GM19240 (cell line): ENCODE data around the gene SEC22A.

Experiments used
- DNase-seq: peaks from one replicate; pipeline ENCODE4 v3.0.0; 2011; ENCODE audit warnings: low spot score; ENCODE audit not compliant: insufficient read length

SEC22A gene

DNA sequence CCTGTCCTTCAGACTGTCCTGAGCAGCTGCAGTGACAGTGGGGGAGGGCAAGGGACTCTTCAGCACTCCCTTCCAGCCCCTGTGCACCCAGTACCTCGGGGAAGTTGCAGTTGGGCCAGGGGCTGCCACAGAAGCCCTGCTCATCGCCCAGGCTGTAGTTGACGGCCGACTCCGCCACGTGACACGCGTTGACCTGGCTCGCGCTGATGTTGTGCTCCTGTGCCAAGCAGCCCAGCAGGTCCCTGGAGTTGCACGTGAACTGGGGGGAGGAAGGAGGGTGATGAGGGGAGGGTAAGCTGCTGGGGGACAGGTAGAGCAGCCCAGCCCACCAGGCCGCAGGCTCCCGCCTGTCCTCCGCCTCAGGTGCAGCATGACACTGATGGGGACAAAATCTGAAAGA is 101.2 kb downstream of the SEC22A start:
- no peak for DNase-seq

- DNase-seq: no peak
Measured at GRCh38 chr3:123303976-123304560, 102.3 kb downstream of the SEC22A start.

- DNase-seq: no peak
Measured at GRCh38 chr3:123305192-123305591, 103.4 kb downstream of the SEC22A start.

DNA sequence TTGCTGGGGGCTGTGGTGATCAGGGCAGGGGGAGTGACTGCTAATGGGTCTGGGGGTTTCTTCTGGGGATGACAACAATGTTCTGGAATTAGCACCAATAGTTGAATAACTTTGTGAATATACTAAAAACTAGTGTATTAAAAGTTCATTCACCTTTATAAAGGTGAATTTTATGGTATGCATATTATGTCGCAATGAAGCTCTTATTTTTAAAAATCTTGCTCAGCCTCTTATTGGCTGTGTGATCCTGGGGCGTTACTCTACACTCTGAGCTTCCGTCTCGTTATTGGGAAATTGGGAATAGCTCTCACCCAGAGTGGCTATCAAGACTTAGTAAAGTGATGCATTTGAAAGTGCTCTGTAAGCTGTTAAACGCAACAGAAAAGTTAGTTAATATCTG is 105.3 kb downstream of the SEC22A start:
- DNase-seq: no peak

- no peak for DNase-seq
Measured at GRCh38 chr3:123310186-123310585, 108.4 kb downstream of the SEC22A start.

DNA sequence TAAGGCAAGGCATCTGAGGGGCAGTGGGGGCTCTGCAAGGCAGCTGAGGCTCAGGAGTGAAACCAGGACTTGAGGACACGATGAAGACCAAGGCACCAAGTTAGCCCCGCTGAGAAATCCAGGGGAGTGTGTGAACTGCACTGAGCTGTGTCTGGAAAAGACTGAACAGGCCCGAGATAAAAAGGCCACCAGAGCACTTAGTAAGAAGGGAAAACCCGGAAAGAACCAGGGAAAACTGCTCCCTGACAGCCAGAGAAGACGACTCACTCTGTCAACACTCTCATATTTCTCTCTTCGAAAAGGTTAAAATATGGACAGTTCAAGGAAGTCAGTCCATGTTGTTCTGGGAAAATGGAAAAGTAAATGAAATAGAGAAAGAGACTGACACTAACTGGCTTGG is 109.0 kb downstream of the SEC22A start:
- no peak for DNase-seq

DNA sequence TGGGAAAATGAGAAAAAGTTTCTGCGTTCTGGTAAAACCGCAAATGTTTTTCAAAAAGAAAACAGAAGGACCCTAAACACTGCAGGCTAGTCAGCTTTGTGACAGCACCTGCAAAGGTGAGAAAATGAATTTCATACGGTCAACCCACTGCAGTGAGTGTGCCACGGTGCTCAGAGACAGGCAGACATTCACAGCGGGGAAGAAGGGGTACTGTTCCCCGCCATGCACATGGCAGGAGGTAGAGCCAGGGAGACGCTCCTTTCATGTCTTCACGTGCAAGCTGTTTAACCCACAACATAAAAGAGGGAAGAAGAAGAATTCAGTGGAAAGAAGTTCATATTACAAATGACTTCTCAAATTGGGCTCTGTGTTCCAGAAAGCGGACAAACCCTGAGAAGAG is 109.5 kb downstream of the SEC22A start:
- no peak for DNase-seq

DNA sequence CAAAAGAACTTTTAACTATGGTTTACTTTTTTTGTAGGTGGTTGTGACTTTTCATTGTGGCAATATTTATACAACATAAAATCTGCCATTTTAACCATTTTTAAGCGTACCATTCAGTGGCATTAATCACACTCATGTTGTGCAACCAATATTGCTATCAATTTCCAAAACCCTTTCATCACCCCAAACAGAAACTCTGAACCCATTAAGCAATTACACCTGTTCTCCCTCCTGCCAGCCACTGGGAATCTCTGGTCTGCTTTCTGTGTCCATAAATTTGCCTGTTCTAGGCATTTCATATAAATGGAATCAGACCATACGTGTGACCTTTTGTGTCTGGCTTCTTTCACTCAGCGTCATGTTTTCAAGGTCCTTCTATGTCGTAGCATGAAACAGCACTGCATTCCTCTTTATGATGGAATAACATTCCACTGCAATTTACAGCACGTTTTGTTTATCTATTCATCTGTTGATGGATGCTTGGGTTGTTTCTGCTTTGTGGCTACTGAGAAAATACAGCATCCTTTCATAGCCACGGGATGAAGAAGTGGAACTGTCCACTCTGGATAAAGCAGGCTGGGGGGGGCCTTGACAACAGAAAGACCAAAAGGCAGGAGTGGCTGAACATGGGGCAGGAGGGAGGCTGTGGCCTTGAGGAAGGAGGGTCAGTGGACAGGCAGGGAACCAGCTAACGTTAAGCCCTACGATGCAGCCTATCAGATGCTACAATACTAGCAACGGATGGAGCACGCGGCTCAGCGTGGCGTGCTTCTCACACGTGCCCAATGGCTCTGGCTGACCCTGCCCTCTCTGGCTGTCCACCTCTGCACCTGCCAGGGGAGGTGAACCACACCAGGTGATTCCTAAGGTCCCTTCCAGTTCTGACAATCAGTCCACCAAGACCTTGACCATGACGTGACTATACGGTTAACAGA is 110.9 kb downstream of the SEC22A start:
- DNase-seq: no peak

DNA sequence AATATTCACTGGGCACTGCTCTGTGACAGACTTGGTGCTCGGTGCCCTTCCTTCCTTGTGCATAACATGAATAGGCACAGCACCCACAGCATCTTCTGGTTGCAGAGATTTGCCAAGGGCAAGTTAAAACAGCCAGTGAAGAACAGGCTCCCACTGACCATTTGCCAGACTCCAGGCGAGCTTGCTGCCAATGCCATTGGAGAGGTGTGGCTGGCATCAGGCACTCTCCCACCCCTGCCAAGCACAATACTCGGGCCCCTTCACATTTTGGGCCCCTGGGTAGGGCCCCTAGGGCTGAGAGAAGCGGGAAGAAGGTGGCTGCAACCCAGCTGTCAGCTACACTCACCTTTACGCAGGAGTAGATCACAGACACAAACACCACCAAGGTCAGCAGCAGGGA is 112.1 kb downstream of the SEC22A start:
- no peak for DNase-seq

DNA sequence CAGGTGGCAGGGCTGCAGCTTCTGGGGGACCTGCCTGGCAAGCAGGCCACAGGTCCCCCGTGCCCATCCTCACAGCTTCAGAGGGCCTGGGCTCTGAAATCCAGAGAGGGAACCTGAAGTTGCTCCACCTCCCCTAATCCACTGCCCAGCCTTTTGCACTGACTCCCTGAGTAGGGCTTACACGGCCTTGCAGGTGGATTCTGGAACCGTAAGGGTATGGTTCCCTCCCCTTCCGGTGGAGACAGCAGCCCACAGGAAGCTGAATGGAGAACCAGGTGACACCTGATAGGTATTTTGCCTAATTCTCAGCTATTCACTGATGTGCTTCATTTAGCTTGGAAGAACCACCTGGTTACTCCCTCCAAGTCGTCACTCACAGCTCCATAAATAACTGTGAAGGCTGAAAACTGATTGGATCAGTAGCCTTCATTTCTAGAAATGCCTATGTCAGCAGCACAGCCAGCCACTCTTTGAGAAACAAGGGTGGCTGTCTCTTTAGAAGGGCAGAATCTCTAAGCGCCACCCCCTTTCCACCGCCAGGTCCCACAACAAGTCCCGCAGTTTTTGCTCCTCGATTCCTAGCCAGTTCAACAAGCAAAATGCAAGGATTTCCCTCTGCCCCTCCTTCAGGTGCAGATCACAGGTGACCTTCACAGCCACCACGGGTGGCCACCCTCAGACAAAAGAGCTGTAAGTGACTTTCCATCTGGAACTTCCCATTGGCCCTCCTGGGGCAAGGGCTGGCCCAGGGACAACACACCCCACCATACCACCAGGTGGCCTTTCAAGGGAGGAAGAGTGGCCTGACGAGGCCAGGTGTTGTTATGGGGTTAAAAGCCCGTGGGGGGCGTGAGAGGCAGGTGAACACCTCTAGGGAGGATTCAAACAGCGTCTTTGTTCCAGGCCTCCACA is 112.9 kb downstream of the SEC22A start:
- no peak for DNase-seq

GRCh38 chr3:123315271-123315595 is 113.5 kb downstream of the SEC22A start:
- DNase-seq: no peak

GRCh38 chr3:123317716-123318115 is 116.0 kb downstream of the SEC22A start:
- no peak for DNase-seq

DNA sequence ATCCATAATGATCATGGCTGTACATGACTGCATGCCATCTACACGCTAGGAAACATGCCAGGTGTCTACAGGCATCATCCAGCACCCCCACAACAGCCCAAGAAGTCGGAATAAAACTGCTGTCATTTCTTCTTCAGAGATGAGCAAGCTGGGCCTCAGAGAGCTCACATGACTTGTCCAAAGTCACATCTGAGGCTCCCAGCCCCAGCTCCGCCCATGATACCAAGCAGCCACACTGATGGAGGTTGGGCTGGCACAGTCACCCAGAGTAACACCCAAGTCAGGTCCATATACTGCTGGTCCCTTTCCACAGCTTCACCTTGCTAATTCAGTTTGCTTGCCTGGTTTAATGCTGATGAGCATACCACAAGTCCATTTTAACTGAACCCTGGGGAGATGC is 116.6 kb downstream of the SEC22A start:
- no peak for DNase-seq

- no peak for DNase-seq
Measured at GRCh38 chr3:123319760-123320159, 118.0 kb downstream of the SEC22A start.

DNA sequence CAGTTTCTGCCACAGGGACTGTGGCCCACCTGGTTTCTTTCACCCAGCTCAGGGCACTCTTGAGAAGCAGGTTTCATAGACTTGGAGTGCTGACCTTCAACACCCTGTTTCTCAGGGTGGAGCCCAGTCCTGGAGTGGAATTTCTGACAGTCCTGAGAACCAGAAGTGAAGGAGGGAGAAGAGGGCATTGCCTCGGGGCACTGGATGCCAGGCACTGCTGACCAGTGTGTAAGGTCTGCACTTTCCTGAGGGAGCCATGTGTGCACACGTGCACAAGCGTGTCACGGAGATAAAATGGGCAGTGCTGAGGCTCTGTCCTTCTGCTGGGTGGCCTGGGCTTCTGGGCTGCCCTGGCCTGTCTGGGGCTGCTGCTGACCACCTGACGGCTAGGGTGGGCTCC is 118.5 kb downstream of the SEC22A start:
- no peak for DNase-seq

DNA sequence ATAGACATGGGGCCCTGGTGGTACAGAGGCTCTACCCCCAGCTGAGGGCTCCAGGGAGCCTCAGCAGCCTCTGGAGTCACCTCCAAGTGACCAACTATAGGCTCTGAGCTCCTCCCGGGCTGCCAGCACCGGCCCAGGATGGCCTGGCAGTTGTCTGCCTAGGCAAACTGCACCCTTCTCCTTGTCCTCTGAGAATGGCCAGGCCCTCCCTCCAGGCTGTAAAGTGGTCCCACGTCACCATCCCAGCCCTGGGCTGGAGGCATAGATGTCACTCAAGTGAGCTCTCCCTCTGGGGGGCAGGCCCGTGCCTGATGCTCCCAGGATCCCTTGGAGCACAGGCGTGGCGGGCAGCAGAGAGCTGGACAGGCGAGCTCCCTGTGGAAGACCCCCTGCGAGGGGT is 120.1 kb downstream of the SEC22A start:
- no peak for DNase-seq

- DNase-seq: no peak
Measured at GRCh38 chr3:123322866-123323265, 121.1 kb downstream of the SEC22A start.
